RCC 7860 (cell line): Measurements from ENCODE around the gene ALPP.
"Not testable (repeated sequence)": the region's sequence is repeated elsewhere in the genome, so short reads cannot be mapped to it uniquely, and the experiment has no call there.

Experiments used
- DNase-seq: peaks from one replicate; pipeline ENCODE4 v3.0.0-alpha.2; 2015; ENCODE audit warnings: low spot score
- FAIRE-seq: peaks from 2 replicates; lab custom pipeline; 2012; peaks lifted over from hg19 to GRCh38; lab: Jason Lieb, UNC

The ALPP gene

GRCh38 chr2:232400256-232401015 lies 21.9 kb downstream of the ALPP start:
- DNase-seq (no peak), FAIRE-seq (no peak)

GRCh38 chr2:232402518-232402917 lies 24.0 kb downstream of the ALPP start:
- no peak for FAIRE-seq
- no peak for DNase-seq

- FAIRE-seq (no peak), DNase-seq (no peak)
Observed at GRCh38 chr2:232405943-232406510, 27.5 kb downstream of the ALPP start.

- DNase-seq (no peak), FAIRE-seq (no peak)
Observed at GRCh38 chr2:232406556-232407310, 28.2 kb downstream of the ALPP start, which contains the start of gene ALPG. ALPG (plus strand) TSS chr2:232406844; CDS start chr2:232406895, 51 bp downstream.

- FAIRE-seq, DNase-seq: not testable (repeated sequence)
Observed at GRCh38 chr2:232407428-232408150, 29.0 kb downstream of the ALPP start.

- not testable (repeated sequence) for DNase-seq, FAIRE-seq
Observed at GRCh38 chr2:232408269-232408668, 29.7 kb downstream of the ALPP start.

GRCh38 chr2:232409617-232410016 lies 31.1 kb downstream of the ALPP start:
- FAIRE-seq, DNase-seq: not testable (repeated sequence)

- no peak for DNase-seq
- FAIRE-seq: no peak
Observed at GRCh38 chr2:232410238-232410900, 31.8 kb downstream of the ALPP start.

- FAIRE-seq: no peak
- no peak for DNase-seq
Observed at GRCh38 chr2:232411901-232412629, 33.5 kb downstream of the ALPP start.

- FAIRE-seq (no peak), DNase-seq (no peak)
Observed at GRCh38 chr2:232412986-232413385, 34.4 kb downstream of the ALPP start.

- FAIRE-seq: no peak
- DNase-seq: no peak
Observed at GRCh38 chr2:232415138-232415690, 36.7 kb downstream of the ALPP start.

GRCh38 chr2:232415736-232416520 lies 37.4 kb downstream of the ALPP start:
- FAIRE-seq: no peak
- DNase-seq: no peak

- DNase-seq (no peak), FAIRE-seq (no peak)
Observed at GRCh38 chr2:232416521-232417470, 38.2 kb downstream of the ALPP start.

GRCh38 chr2:232417489-232417888 lies 38.9 kb downstream of the ALPP start:
- DNase-seq: no peak
- FAIRE-seq: no peak

- DNase-seq: no peak
- no peak for FAIRE-seq
Observed at GRCh38 chr2:232418056-232418455, 39.5 kb downstream of the ALPP start.

- FAIRE-seq (no peak), DNase-seq (no peak)
Observed at GRCh38 chr2:232418466-232419244, 40.1 kb downstream of the ALPP start.
